GM23248 (cell line): ENCODE data around the gene DPP10. TPM values are rescaled to one million over a fixed set of nuclear protein-coding genes. Genes with fewer than 3 reads are reported as not detected.

Experiments used
- DNase-seq: peaks from one replicate; pipeline ENCODE4 v3.0.0-alpha.2; 2015
- H2AFZ ChIP-seq: fragments of 200-600 bp; sonication (generic); 2 replicates; pipeline ENCODE4 v1.6.1; 2016; ENCODE audit warnings: antibody characterized with exemption
- H3F3A ChIP-seq: fragments of 200-600 bp; sonication (generic); 2 replicates; pipeline ENCODE4 v1.6.1; 2016; ENCODE audit warnings: mild to moderate bottlenecking, antibody characterized with exemption, mixed run types; ENCODE audit not compliant: insufficient read depth
- H3K27ac ChIP-seq: fragments of 200-600 bp; sonication (generic); 2 replicates; pipeline ENCODE4 v1.5.1; 2016; ENCODE audit warnings: mild to moderate bottlenecking
- H3K27me3 ChIP-seq: fragments of 200-600 bp; sonication (generic); replicated peaks from 2 replicates; pipeline ENCODE4 v1.6.1; 2016; ENCODE audit warnings: mild to moderate bottlenecking; ENCODE audit not compliant: insufficient read depth
- H3K36me3 ChIP-seq: fragments of 200-600 bp; sonication (generic); 2 replicates; pipeline ENCODE4 v1.6.1; 2016; ENCODE audit warnings: low read depth, mild to moderate bottlenecking
- H3K4me1 ChIP-seq: fragments of 200-600 bp; sonication (generic); 2 replicates; pipeline ENCODE4 v1.6.1; 2016; ENCODE audit warnings: mild to moderate bottlenecking; ENCODE audit not compliant: insufficient read depth
- H3K4me2 ChIP-seq: fragments of 200-600 bp; sonication (generic); one replicate; pipeline ENCODE4 v1.6.1; 2016; ENCODE audit warnings: mild to moderate bottlenecking; ENCODE audit not compliant: unreplicated experiment
- H3K4me3 ChIP-seq: fragments of 200-600 bp; sonication (generic); 2 replicates; pipeline ENCODE4 v1.5.1; 2016; ENCODE audit warnings: mild to moderate bottlenecking
- H3K79me2 ChIP-seq: fragments of 200-600 bp; sonication (generic); 2 replicates; pipeline ENCODE4 v1.6.1; 2016; ENCODE audit warnings: mild to moderate bottlenecking; ENCODE audit not compliant: insufficient read depth
- H3K9ac ChIP-seq: fragments of 200-600 bp; sonication (generic); 2 replicates; pipeline ENCODE4 v1.6.1; 2016; ENCODE audit warnings: mild to moderate bottlenecking
- H3K9me2 ChIP-seq: fragments of 200-600 bp; sonication (generic); 2 replicates; pipeline ENCODE4 v1.6.1; 2016; ENCODE audit warnings: mixed run types, mild to moderate bottlenecking, moderate library complexity; ENCODE audit not compliant: insufficient read depth
- H3K9me3 ChIP-seq: fragments of 200-600 bp; sonication (generic); one replicate; pipeline ENCODE4 v1.6.1; 2017; ENCODE audit warnings: low read depth
- H4K20me1 ChIP-seq: fragments of 200-600 bp; sonication (generic); 2 replicates; pipeline ENCODE4 v1.6.0; 2016; ENCODE audit not compliant: insufficient read depth
- EZH2 ChIP-seq: fragments of 200-600 bp; sonication (generic); IDR thresholded peaks from 2 replicates; pipeline ENCODE4 v1.6.1; 2018; ENCODE audit warnings: antibody characterized with exemption, mild to moderate bottlenecking; ENCODE audit not compliant: insufficient read depth, poor library complexity, severe bottlenecking
- EZH2phosphoT487 ChIP-seq: fragments of 200-600 bp; sonication (generic); IDR thresholded peaks from 2 replicates; pipeline ENCODE4 v1.6.1; 2018; ENCODE audit warnings: antibody characterized with exemption, moderate library complexity, mild to moderate bottlenecking, low read depth; ENCODE audit not compliant: insufficient read depth
- WGBS, 2 experiments: methylation state at CpG; one replicate each; pipeline ENCODE4 v1.1.6; 2015 to 2017; ENCODE audit warnings: low lambda C conversion rate in 2 of 2, low coverage in 1 of 2; ENCODE audit errors: missing lambda C conversion rate in 2 of 2; 5-methylcytosine and 5-hydroxymethylcytosine counted together
- in situ Hi-C: fragments of 300-500 bp; cut with MboI; formaldehyde crosslinking; loops from 2 replicates; pipeline ENCODE4 v1.15.0; 2020
- polyA plus RNA-seq: library from polyadenylated mRNA; unstranded; fragments of >200 nt; fragmentation: Nextera tagmentation; extraction: Ambion mirVana; gene quantifications from 2 replicates; pipeline ENCODE4 v1.2.1, GENCODE V29; 2016
- total RNA-seq: library from RNA; depleted of rRNA; stranded (reverse); fragments of >200 nt; shearing (Covaris generic); gene quantifications from 2 replicates; pipeline ENCODE4 v1.2.3, GENCODE V29; 2014

The DPP10 gene
- total and polyA plus RNA-seq, 2 experiments from 2014 or later = not detected

DNA sequence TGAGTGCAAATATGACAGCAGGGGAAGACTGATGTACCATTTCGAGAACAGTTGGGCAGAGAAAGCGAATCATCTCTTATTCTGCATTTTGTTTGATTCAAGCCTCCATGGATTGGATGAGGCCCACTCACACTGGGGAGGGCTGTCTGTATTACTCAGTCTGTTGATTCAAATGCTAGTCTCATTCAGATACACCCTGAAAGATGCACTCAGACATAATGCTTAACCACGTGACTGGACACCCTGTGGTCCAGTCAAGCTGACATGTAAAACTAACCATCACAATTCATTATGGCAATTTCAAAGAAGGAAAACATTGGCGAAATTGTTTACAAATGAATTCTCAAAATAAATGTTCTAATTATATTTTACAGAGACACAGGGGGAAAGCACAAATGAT lies 1210.2 kb downstream of the DPP10 start:
- H3K9ac ChIP-seq = no peak overlapping the region
- no peak overlapping the region for H3K4me3 ChIP-seq
- H3K36me3 ChIP-seq = no peaks in the 10 kb centered on the region
- no peak overlapping the region for H3K27ac ChIP-seq
- no peaks in the 10 kb centered on the region for H3K79me2 ChIP-seq
- no peak overlapping the region for H2AFZ ChIP-seq
- no peaks in the 10 kb centered on the region for H3F3A ChIP-seq
- TF ChIP-seq EZH2 = no peak
- no peak for TF ChIP-seq EZH2phosphoT487
- no peak for DNase-seq
- in situ Hi-C loops = no loop called here
- H3K9me2 ChIP-seq = no peaks in the 10 kb centered on the region
- H3K4me2 ChIP-seq = no peak overlapping the region
- WGBS, 2 experiments = 5 to 11% methylated on average over 4 of the region's 4 CpGs
- no peaks in the 10 kb centered on the region for H3K27me3 ChIP-seq
- no peaks in the 10 kb centered on the region for H3K9me3 ChIP-seq
- no peaks in the 10 kb centered on the region for H4K20me1 ChIP-seq
- no peaks in the 10 kb centered on the region for H3K4me1 ChIP-seq

DNA sequence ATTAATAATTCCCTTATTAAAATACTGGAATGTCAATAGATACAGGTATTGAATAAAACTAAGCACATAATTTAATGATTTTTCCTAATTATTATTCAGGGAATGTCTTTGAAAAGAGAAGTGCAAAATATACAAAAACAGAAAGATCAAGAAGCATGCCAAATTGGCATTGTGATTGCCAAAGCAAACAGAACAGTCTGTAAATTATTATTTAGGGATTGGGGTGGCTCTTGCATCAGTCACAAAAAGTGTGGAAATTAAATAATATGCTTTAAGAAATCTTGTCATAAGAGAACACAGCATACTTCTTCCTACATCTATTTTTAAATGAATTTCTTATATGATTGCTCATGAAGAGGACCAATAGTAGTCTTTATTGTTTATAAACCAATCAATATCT lies 1211.9 kb downstream of the DPP10 start:
- in situ Hi-C loops = no loop called here
- H3K27me3 ChIP-seq = no peaks in the 10 kb centered on the region

DNA sequence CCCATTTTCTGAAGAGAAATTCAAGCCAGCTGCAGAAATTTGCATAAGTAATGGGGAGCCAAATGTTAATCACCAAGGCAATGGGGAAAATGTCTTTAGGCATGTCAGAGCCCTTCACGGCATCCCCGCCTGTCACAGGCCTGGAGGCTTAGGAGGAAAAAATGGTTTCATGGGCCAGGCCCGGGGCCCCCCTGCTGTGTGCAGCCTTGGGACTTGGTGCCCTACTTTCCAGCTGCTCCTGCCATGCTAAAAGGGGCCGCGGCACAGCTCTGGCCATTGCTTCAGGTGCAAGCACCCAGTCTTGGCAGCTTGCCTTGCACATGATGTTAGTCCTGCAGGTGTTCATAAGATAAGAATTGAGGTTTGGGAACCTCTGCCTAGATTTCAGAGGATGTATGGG lies 1235.7 kb downstream of the DPP10 start:
- no peaks in the 10 kb centered on the region for H4K20me1 ChIP-seq
- H3K27ac ChIP-seq = no peak overlapping the region
- no peaks in the 10 kb centered on the region for H3K27me3 ChIP-seq
- DNase-seq = no peak
- H3K4me3 ChIP-seq = no peak overlapping the region
- no peak overlapping the region for H3K4me2 ChIP-seq
- H3K9me2 ChIP-seq = no peaks in the 10 kb centered on the region
- TF ChIP-seq EZH2phosphoT487 (no peak), EZH2 (no peak)
- H2AFZ ChIP-seq = no peak overlapping the region
- H3K9me3 ChIP-seq = no peaks in the 10 kb centered on the region
- no peak overlapping the region for H3K9ac ChIP-seq
- in situ Hi-C loops = no loop called here
- WGBS, 2 experiments = 35 to 55% methylated on average over 5 of the region's 5 CpGs
- H3K4me1 ChIP-seq = no peaks in the 10 kb centered on the region
- no peaks in the 10 kb centered on the region for H3K36me3 ChIP-seq
- no peaks in the 10 kb centered on the region for H3K79me2 ChIP-seq
- H3F3A ChIP-seq = no peaks in the 10 kb centered on the region

More for the DNA sequence above, 1211.9 kb downstream of the DPP10 start:
- H3K4me1 ChIP-seq = no peaks in the 10 kb centered on the region
- no peak overlapping the region for H3K4me3 ChIP-seq
- H3K9me3 ChIP-seq = no peaks in the 10 kb centered on the region
- no peaks in the 10 kb centered on the region for H3K9me2 ChIP-seq
- TF ChIP-seq EZH2phosphoT487 (no peak), EZH2 (no peak)
- H3K27ac ChIP-seq = no peak overlapping the region
- DNase-seq = no peak
- H3K79me2 ChIP-seq = no peaks in the 10 kb centered on the region
- H3K4me2 ChIP-seq = no peak overlapping the region
- no peaks in the 10 kb centered on the region for H3K36me3 ChIP-seq
- H3K9ac ChIP-seq = no peak overlapping the region
- no peak overlapping the region for H2AFZ ChIP-seq
- no peaks in the 10 kb centered on the region for H4K20me1 ChIP-seq
- no peaks in the 10 kb centered on the region for H3F3A ChIP-seq

DNA sequence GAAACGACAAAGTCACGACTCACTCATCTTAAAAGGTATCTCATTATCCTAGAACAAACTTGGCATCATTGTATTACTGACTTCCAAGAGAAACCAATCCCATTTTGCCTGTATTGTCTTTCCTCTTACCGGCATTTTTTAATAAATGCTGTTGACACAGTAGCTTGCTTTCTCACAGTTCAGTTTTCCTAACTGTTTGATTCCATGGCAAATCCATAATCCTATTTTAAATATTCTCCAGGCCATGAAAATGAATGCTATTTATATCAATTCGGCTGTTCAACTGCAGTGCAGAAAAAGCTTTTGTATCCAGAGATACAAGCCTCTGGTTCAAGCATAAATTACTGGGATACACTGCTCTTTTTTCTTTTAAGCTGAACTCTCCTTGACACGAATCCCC lies 1241.9 kb downstream of the DPP10 start:
- Histone ChIP-seq H3K79me2 (no peaks in the 10 kb centered on the region), H2AFZ (no peak overlapping the region), H3K9ac (no peak overlapping the region), H4K20me1 (no peaks in the 10 kb centered on the region), H3K4me3 (no peak overlapping the region), H3K27ac (no peak overlapping the region), H3K9me2 (no peaks in the 10 kb centered on the region), H3K27me3 (no peaks in the 10 kb centered on the region), H3K36me3 (no peaks in the 10 kb centered on the region), H3F3A (no peaks in the 10 kb centered on the region), H3K9me3 (no peaks in the 10 kb centered on the region), H3K4me1 (no peaks in the 10 kb centered on the region), H3K4me2 (no peak overlapping the region)
- DNase-seq = no peak
- TF ChIP-seq EZH2 = no peak
- no peak for TF ChIP-seq EZH2phosphoT487
- in situ Hi-C loops = no loop called here
- WGBS, 2 experiments = 18 to 23% methylated on average over 5 of the region's 5 CpGs

DNA sequence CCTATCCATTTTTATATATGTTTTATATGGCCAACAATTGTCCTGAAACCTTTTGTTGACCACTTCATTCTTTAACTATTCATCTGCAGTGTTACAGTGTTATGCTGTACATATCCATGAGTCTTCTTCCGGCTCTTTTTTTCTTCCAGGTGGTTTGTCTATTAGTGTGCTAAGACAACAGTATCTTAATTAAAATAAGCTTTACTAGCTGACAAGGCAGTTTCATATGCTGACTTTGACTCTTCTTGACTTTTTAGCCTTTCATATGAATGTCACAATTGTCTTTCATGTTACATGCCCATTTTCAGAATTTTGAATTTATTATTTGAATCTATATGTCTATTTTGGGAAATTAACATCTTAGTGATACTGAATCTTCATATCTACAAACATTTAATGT lies 1249.0 kb downstream of the DPP10 start:
- TF ChIP-seq EZH2phosphoT487 (no peak), EZH2 (no peak)
- H4K20me1 ChIP-seq = no peaks in the 10 kb centered on the region
- H2AFZ ChIP-seq = no peak overlapping the region
- H3K4me2 ChIP-seq = no peak overlapping the region
- H3K9me2 ChIP-seq = no peaks in the 10 kb centered on the region
- no peak for DNase-seq
- H3K36me3 ChIP-seq = no peaks in the 10 kb centered on the region
- 43 to 68% methylated on average over 1 of the region's 1 CpG for WGBS, 2 experiments
- no peaks in the 10 kb centered on the region for H3F3A ChIP-seq
- H3K9ac ChIP-seq = no peak overlapping the region
- H3K27me3 ChIP-seq = no peaks in the 10 kb centered on the region
- H3K4me1 ChIP-seq = no peaks in the 10 kb centered on the region
- H3K4me3 ChIP-seq = no peak overlapping the region
- H3K9me3 ChIP-seq = no peaks in the 10 kb centered on the region
- H3K27ac ChIP-seq = no peak overlapping the region
- no peaks in the 10 kb centered on the region for H3K79me2 ChIP-seq
- in situ Hi-C loops = no loop called here
